ENCODE results near the gene CALHM2.

GRCh38 chr10:103423748-103424147 lies 28.4 kb downstream of the CALHM2 start:
- TF ChIP-seq POLR2A (IDR thresholded peaks at IDR 0.05; ENCODE audit: low read depth, low read length) (no peak), CTCF (conservative IDR thresholded peaks at IDR 0.05; ENCODE audit: low read depth, low read length) (no peak), BHLHE40 (IDR thresholded peaks at IDR 0.05; ENCODE audit: low read depth, low read length) (no peak), CEBPB (IDR thresholded peaks at IDR 0.05; ENCODE audit: low read depth, low read length) (no peak), ELK1 (IDR thresholded peaks at IDR 0.05; ENCODE audit: borderline replicate concordance, low read depth, low read length) (no peak)
